ENCODE data around the gene IGFALS.

Gene IGFALS

GRCh38 chr16:1771188-1771863 lies 22.2 kb downstream of the IGFALS start, which contains the start of gene NME3:
TSS of gene NME3 (minus strand) at chr16:1771543. CDS start at chr16:1771534, 9 bp downstream.
- Histone ChIP-seq H3K27me3 (ENCODE audit: control insufficient read depth in 3 of 3, insufficient read depth in 3 of 3, low read depth in 1 of 3, low read length in 3 of 3) (no peaks in the 10 kb centered on the region), H2AFZ (ENCODE audit: low read length) (peak within 1 kb of the TSS; percentile 100), H3K4me3 (ENCODE audit: low read length in 2 of 2) (peak within 1 kb of the TSS; percentile 99), H3K9me3 (replicated peaks in 1 of 2; ENCODE audit: control insufficient read depth in 2 of 2, insufficient read depth in 1 of 2, low read depth in 1 of 2, low read length in 2 of 2) (no peaks in the 10 kb centered on the region), H4K91ac (ENCODE audit: low read depth, low read length, poor library complexity) (no peak within 1 kb of the TSS), H3K4ac (ENCODE audit: low read length) (peak within 1 kb of the TSS; percentile 53), H3K14ac (ENCODE audit: low read length) (peak within 1 kb of the TSS; percentile 56), H2AK5ac (ENCODE audit: low read depth, low read length) (peak within 1 kb of the TSS; percentile 90), H3K18ac (ENCODE audit: low read length) (peak within 1 kb of the TSS; percentile 93), H2BK12ac (ENCODE audit: low read length) (peak within 1 kb of the TSS; percentile 84), H2BK5ac (ENCODE audit: low read length) (peak within 1 kb of the TSS; percentile 87), H3K4me1 (ENCODE audit: control insufficient read depth in 2 of 2, insufficient read depth in 1 of 2, low read depth in 1 of 2, low read length in 2 of 2) (peaks cover 12% of the 10 kb centered on the region in 2 donors), H3K36me3 (replicated peaks in 1 of 2; ENCODE audit: control insufficient read depth in 2 of 2, insufficient read depth in 2 of 2, low read length in 2 of 2) (peaks cover 23 to 64% of the 10 kb centered on the region in 2 donors), H4K8ac (ENCODE audit: low read depth, low read length) (no peak within 1 kb of the TSS), H3K23ac (ENCODE audit: low read depth, low read length, poor library complexity) (peak within 1 kb of the TSS; percentile 99), H3K4me2 (ENCODE audit: insufficient read depth, low read length, poor library complexity, severe bottlenecking) (peak within 1 kb of the TSS; percentile 98), H2BK120ac (ENCODE audit: low read depth, low read length) (peak within 1 kb of the TSS; percentile 67), H3K9ac (ENCODE audit: low read depth, low read length, poor library complexity) (peak within 1 kb of the TSS; percentile 99), H3K27ac (replicated peaks; ENCODE audit: low read length) (peak within 1 kb of the TSS; percentile 26), H2BK15ac (ENCODE audit: low read length) (peak within 1 kb of the TSS; percentile 24), H3K79me1 (ENCODE audit: low read depth, low read length) (peaks cover 28% of the 10 kb centered on the region)
- WGBS, 2 donors (ENCODE audit: extremely low coverage in 2 of 2, insufficient read length in 2 of 2, insufficient replicate concordance in 1 of 2): no CpG with 5 or more reads among the region's 79 CpGs
- peak; percentile 48 for DNase-seq (ENCODE audit: low spot score)

- Histone ChIP-seq H2AK5ac (ENCODE audit: low read depth, low read length) (peak overlapping the region; percentile 90), H3K14ac (ENCODE audit: low read length) (peak overlapping the region; percentile 38), H2BK120ac (ENCODE audit: low read depth, low read length) (no peak overlapping the region), H3K27me3 (ENCODE audit: control insufficient read depth in 3 of 3, insufficient read depth in 3 of 3, low read depth in 1 of 3, low read length in 3 of 3) (no peaks in the 10 kb centered on the region), H3K18ac (ENCODE audit: low read length) (peak overlapping the region; percentile 83), H4K91ac (ENCODE audit: low read depth, low read length, poor library complexity) (no peak overlapping the region), H2BK5ac (ENCODE audit: low read length) (peak overlapping the region; percentile 87), H3K4ac (ENCODE audit: low read length) (no peak overlapping the region), H2AFZ (ENCODE audit: low read length) (no peak overlapping the region), H3K79me1 (ENCODE audit: low read depth, low read length) (peaks cover 26% of the 10 kb centered on the region), H2BK15ac (ENCODE audit: low read length) (no peak overlapping the region), H3K4me2 (ENCODE audit: insufficient read depth, low read length, poor library complexity, severe bottlenecking) (peak overlapping the region; percentile 98), H4K8ac (ENCODE audit: low read depth, low read length) (no peak overlapping the region), H3K36me3 (replicated peaks in 1 of 2; ENCODE audit: control insufficient read depth in 2 of 2, insufficient read depth in 2 of 2, low read length in 2 of 2) (peaks cover 23 to 65% of the 10 kb centered on the region in 2 donors), H3K9ac (ENCODE audit: low read depth, low read length, poor library complexity) (peak overlapping the region; percentile 91), H3K23ac (ENCODE audit: low read depth, low read length, poor library complexity) (peak overlapping the region; percentile 99), H3K4me3 (ENCODE audit: low read length in 2 of 2) (peak overlapping the region; percentile 4 to 99), H3K27ac (replicated peaks; ENCODE audit: low read length) (no peak overlapping the region), H2BK12ac (ENCODE audit: low read length) (peak overlapping the region; percentile 58), H3K4me1 (ENCODE audit: control insufficient read depth in 2 of 2, insufficient read depth in 1 of 2, low read depth in 1 of 2, low read length in 2 of 2) (peaks cover 12% of the 10 kb centered on the region in 2 donors), H3K9me3 (replicated peaks in 1 of 2; ENCODE audit: control insufficient read depth in 2 of 2, insufficient read depth in 1 of 2, low read depth in 1 of 2, low read length in 2 of 2) (no peaks in the 10 kb centered on the region)
- peak; percentile 6 for DNase-seq (ENCODE audit: low spot score)
- WGBS, 2 donors (ENCODE audit: extremely low coverage in 2 of 2, insufficient read length in 2 of 2, insufficient replicate concordance in 1 of 2): no CpG with 5 or more reads among the region's 81 CpGs
These were observed 22.9 kb downstream of the IGFALS start for GRCh38 chr16:1770328-1771187.

- WGBS, 2 donors (ENCODE audit: extremely low coverage in 2 of 2, insufficient read length in 2 of 2, insufficient replicate concordance in 1 of 2): no CpG with 5 or more reads among the region's 27 CpGs
- H3K27ac ChIP-seq (replicated peaks; ENCODE audit: low read length): no peak overlapping the region
These were observed 23.9 kb downstream of the IGFALS start for GRCh38 chr16:1769402-1770300.

More at GRCh38 chr16:1769402-1770300, 23.9 kb downstream of the IGFALS start:
- Histone ChIP-seq H3K4me1 (ENCODE audit: control insufficient read depth in 2 of 2, insufficient read depth in 1 of 2, low read depth in 1 of 2, low read length in 2 of 2) (peaks cover 12% of the 10 kb centered on the region in 2 donors), H3K14ac (ENCODE audit: low read length) (no peak overlapping the region), H4K8ac (ENCODE audit: low read depth, low read length) (no peak overlapping the region), H3K18ac (ENCODE audit: low read length) (peak overlapping the region; percentile 6), H3K23ac (ENCODE audit: low read depth, low read length, poor library complexity) (peak overlapping the region; percentile 46), H3K27me3 (ENCODE audit: control insufficient read depth in 3 of 3, insufficient read depth in 3 of 3, low read depth in 1 of 3, low read length in 3 of 3) (no peaks in the 10 kb centered on the region), H3K9me3 (replicated peaks in 1 of 2; ENCODE audit: control insufficient read depth in 2 of 2, insufficient read depth in 1 of 2, low read depth in 1 of 2, low read length in 2 of 2) (no peaks in the 10 kb centered on the region), H2BK120ac (ENCODE audit: low read depth, low read length) (no peak overlapping the region), H2AK5ac (ENCODE audit: low read depth, low read length) (peak overlapping the region; percentile 90), H2BK15ac (ENCODE audit: low read length) (no peak overlapping the region), H2AFZ (ENCODE audit: low read length) (no peak overlapping the region), H3K79me1 (ENCODE audit: low read depth, low read length) (peaks cover 21% of the 10 kb centered on the region), H3K9ac (ENCODE audit: low read depth, low read length, poor library complexity) (no peak overlapping the region), H2BK5ac (ENCODE audit: low read length) (no peak overlapping the region), H3K4ac (ENCODE audit: low read length) (no peak overlapping the region), H3K4me2 (ENCODE audit: insufficient read depth, low read length, poor library complexity, severe bottlenecking) (no peak overlapping the region), H3K36me3 (replicated peaks in 1 of 2; ENCODE audit: control insufficient read depth in 2 of 2, insufficient read depth in 2 of 2, low read length in 2 of 2) (peaks cover 29 to 65% of the 10 kb centered on the region in 2 donors), H3K4me3 (ENCODE audit: low read length in 2 of 2) (no peak overlapping the region), H2BK12ac (ENCODE audit: low read length) (no peak overlapping the region), H4K91ac (ENCODE audit: low read depth, low read length, poor library complexity) (no peak overlapping the region)
- no peak for DNase-seq (ENCODE audit: low spot score)

All from neuronal stem cell (in vitro differentiated cells).